DND-41 (cell line): ENCODE measurements around the gene SLAMF8.
A peak's percentile ranks its signal among the peaks of the same experiment; 100 is the strongest.

Experiments
- ATAC-seq: fragments of 200-7000 bp; cut with Tn5 transposase; 3 replicates; pipeline ENCODE4 v1.9.1; 2021; ENCODE audit warnings: low read depth; ENCODE audit not compliant: insufficient read depth
- DNase-seq: peaks from one replicate; pipeline ENCODE4 v3.0.0-alpha.2; 2020
- H2AFZ ChIP-seq: 2 replicates; pipeline ENCODE4 v1.6.0; 2012; ENCODE audit warnings: low read depth, low read length
- H3K27ac ChIP-seq: 2 replicates; pipeline ENCODE4 v1.5.1; 2012; ENCODE audit warnings: low read length, inconsistent platforms
- H3K27me3 ChIP-seq: fragments of 200-600 bp; sonication (generic); 2 replicates; pipeline ENCODE4 v1.6.0; 2012; ENCODE audit warnings: low read length, mild to moderate bottlenecking, inconsistent platforms; ENCODE audit not compliant: insufficient read depth, poor library complexity
- H3K36me3 ChIP-seq: 2 replicates; pipeline ENCODE4 v1.5.1; 2012; ENCODE audit warnings: low read length, inconsistent platforms; ENCODE audit not compliant: insufficient read depth
- H3K4me1 ChIP-seq: 2 replicates; pipeline ENCODE4 v1.5.1; 2012; ENCODE audit warnings: mild to moderate bottlenecking, low read length; ENCODE audit not compliant: insufficient read depth
- H3K4me2 ChIP-seq: 2 replicates; pipeline ENCODE4 v1.6.0; 2012; ENCODE audit warnings: mild to moderate bottlenecking, moderate library complexity, low read length, inconsistent platforms; ENCODE audit not compliant: insufficient read depth
- H3K4me3 ChIP-seq, 2 experiments: fragments of 200-600 bp in 1 of 2; shearing (Covaris generic) in 1 of 2; 2 replicates each; pipeline ENCODE4 v1.5.1; 2012 to 2016; ENCODE audit warnings: inconsistent platforms in 2 of 2, low read length in 2 of 2, mild to moderate bottlenecking in 2 of 2, low read depth in 1 of 2, moderate library complexity in 1 of 2
- H3K79me2 ChIP-seq: 2 replicates; pipeline ENCODE4 v1.6.0; 2012; ENCODE audit warnings: low read length, inconsistent platforms; ENCODE audit not compliant: insufficient read depth
- H3K9ac ChIP-seq: 2 replicates; pipeline ENCODE4 v1.6.0; 2012; ENCODE audit warnings: low read depth, mild to moderate bottlenecking, inconsistent platforms, low read length, moderate library complexity
- H3K9me3 ChIP-seq: 2 replicates; pipeline ENCODE4 v1.5.1; 2012; ENCODE audit warnings: low read length, moderate library complexity, mild to moderate bottlenecking, inconsistent platforms; ENCODE audit not compliant: insufficient read depth, severe bottlenecking
- H4K20me1 ChIP-seq: 2 replicates; pipeline ENCODE4 v1.6.0; 2012; ENCODE audit warnings: low read length; ENCODE audit not compliant: insufficient read depth
- CTCF ChIP-seq: IDR thresholded peaks from 2 replicates; pipeline ENCODE4 v1.5.1; 2012; ENCODE audit warnings: borderline replicate concordance, low read length, moderate library complexity, mild to moderate bottlenecking; ENCODE audit not compliant: poor library complexity, severe bottlenecking; ENCODE audit errors: extremely low read depth
- EZH2 ChIP-seq: IDR thresholded peaks from 3 replicates; pipeline ENCODE4 v1.6.1; 2012; ENCODE audit warnings: borderline replicate concordance, low read depth, mild to moderate bottlenecking, moderate library complexity, low read length, inconsistent platforms; ENCODE audit not compliant: severe bottlenecking

The SLAMF8 gene

GRCh38 chr1:159881622-159882526, 55.2 kb downstream of the SLAMF8 start:
- H3K79me2 ChIP-seq, result no peaks in the 10 kb centered on the region
- no peaks in the 10 kb centered on the region for H3K36me3 ChIP-seq
- ATAC-seq (no peak), DNase-seq (peak; percentile 48)
- no peaks in the 10 kb centered on the region for H3K4me1 ChIP-seq
- TF ChIP-seq CTCF (no peak), EZH2 (no peak)
- H3K9me3 ChIP-seq, result no peaks in the 10 kb centered on the region
- H3K27me3 ChIP-seq, result peaks cover 12% of the 10 kb centered on the region
- H3K4me3 ChIP-seq, result no peak overlapping the region
- no peak overlapping the region for H3K9ac ChIP-seq
- H3K27ac ChIP-seq, result no peak overlapping the region
- no peak overlapping the region for H3K4me2 ChIP-seq
- H4K20me1 ChIP-seq, result no peaks in the 10 kb centered on the region
- H2AFZ ChIP-seq, result no peak overlapping the region

GRCh38 chr1:159882527-159882862, 55.8 kb downstream of the SLAMF8 start:
- no peaks in the 10 kb centered on the region for H3K4me1 ChIP-seq
- H3K36me3 ChIP-seq, result no peaks in the 10 kb centered on the region
- no peak overlapping the region for H3K9ac ChIP-seq
- no peak for DNase-seq
- H3K27ac ChIP-seq, result no peak overlapping the region
- H2AFZ ChIP-seq, result no peak overlapping the region
- H3K79me2 ChIP-seq, result no peaks in the 10 kb centered on the region
- no peak overlapping the region for H3K4me2 ChIP-seq
- no peaks in the 10 kb centered on the region for H3K9me3 ChIP-seq
- no peak overlapping the region for H3K4me3 ChIP-seq
- no peak for ATAC-seq
- no peak for TF ChIP-seq CTCF
- peaks cover 12% of the 10 kb centered on the region for H3K27me3 ChIP-seq
- H4K20me1 ChIP-seq, result no peaks in the 10 kb centered on the region

- Histone ChIP-seq H3K4me1 (no peaks in the 10 kb centered on the region), H3K27ac (no peak overlapping the region), H2AFZ (no peak overlapping the region)
Measured at GRCh38 chr1:159883134-159883533, 56.5 kb downstream of the SLAMF8 start.

More at GRCh38 chr1:159883134-159883533, 56.5 kb downstream of the SLAMF8 start:
- H3K4me3 ChIP-seq, result no peak overlapping the region
- H3K36me3 ChIP-seq, result no peaks in the 10 kb centered on the region
- ATAC-seq (no peak), DNase-seq (no peak)
- no peak overlapping the region for H3K4me2 ChIP-seq
- H4K20me1 ChIP-seq, result no peaks in the 10 kb centered on the region
- H3K9me3 ChIP-seq, result no peaks in the 10 kb centered on the region
- H3K79me2 ChIP-seq, result no peaks in the 10 kb centered on the region
- TF ChIP-seq CTCF (no peak), EZH2 (no peak)
- no peak overlapping the region for H3K9ac ChIP-seq
- H3K27me3 ChIP-seq, result peaks cover 12% of the 10 kb centered on the region
